Loucy (cell line): ENCODE measurements around the gene ELOVL6.

Source experiments
- H2AFZ ChIP-seq: fragments of 200-600 bp; sonication (generic); 2 replicates; pipeline ENCODE4 v1.6.0; 2016; ENCODE audit warnings: antibody characterized with exemption, mild to moderate bottlenecking, low read length, moderate library complexity
- H3F3A ChIP-seq: fragments of 200-600 bp; 2 replicates; pipeline ENCODE4 v1.6.0; 2016; ENCODE audit warnings: antibody characterized with exemption, low read depth, mild to moderate bottlenecking
- H3K27me3 ChIP-seq: fragments of 200-600 bp; sonication (generic); 2 replicates; pipeline ENCODE4 v1.6.1; 2014; ENCODE audit warnings: low read length, mild to moderate bottlenecking; ENCODE audit not compliant: insufficient read depth, poor library complexity, severe bottlenecking
- H3K36me3 ChIP-seq: fragments of 200-600 bp; sonication (generic); 2 replicates; pipeline ENCODE4 v1.6.1; 2016; ENCODE audit warnings: low read length; ENCODE audit not compliant: insufficient read depth
- H3K4me1 ChIP-seq: fragments of 200-600 bp; sonication (generic); 2 replicates; pipeline ENCODE4 v1.5.1; 2014; ENCODE audit warnings: low read length, mild to moderate bottlenecking; ENCODE audit not compliant: insufficient read depth, poor library complexity, severe bottlenecking
- H3K4me2 ChIP-seq: fragments of 200-600 bp; sonication (generic); 2 replicates; pipeline ENCODE4 v1.6.0; 2014; ENCODE audit warnings: antibody characterized with exemption, low read length, low read depth, mild to moderate bottlenecking; ENCODE audit not compliant: poor library complexity, severe bottlenecking
- H3K4me3 ChIP-seq: fragments of 200-600 bp; sonication (generic); 2 replicates; pipeline ENCODE4 v1.5.1; 2014; ENCODE audit warnings: low read length, mild to moderate bottlenecking, mixed read lengths; ENCODE audit not compliant: poor library complexity, severe bottlenecking
- H3K79me2 ChIP-seq: fragments of 200-600 bp; sonication (generic); 2 replicates; pipeline ENCODE4 v1.6.1; 2014; ENCODE audit warnings: low read length; ENCODE audit not compliant: insufficient read depth
- H3K9ac ChIP-seq: fragments of 200-600 bp; sonication (generic); 2 replicates; pipeline ENCODE4 v1.6.0; 2014; ENCODE audit warnings: mild to moderate bottlenecking, low read depth, low read length, moderate library complexity; ENCODE audit not compliant: poor library complexity, severe bottlenecking
- H3K9me2 ChIP-seq: fragments of 200-600 bp; sonication (generic); replicated peaks from 2 replicates; pipeline ENCODE4 v1.6.1; 2016; ENCODE audit warnings: low read depth, low read length, mixed read lengths
- H3K9me3 ChIP-seq: fragments of 200-600 bp; sonication (generic); 2 replicates; pipeline ENCODE4 v1.6.1; 2014; ENCODE audit warnings: mild to moderate bottlenecking, antibody characterized with exemption, low read length, low read depth; ENCODE audit not compliant: insufficient read depth
- H4K20me1 ChIP-seq: fragments of 200-600 bp; sonication (generic); 2 replicates; pipeline ENCODE4 v1.6.0; 2014; ENCODE audit warnings: antibody characterized with exemption, low read length, mild to moderate bottlenecking; ENCODE audit not compliant: insufficient read depth, poor library complexity, severe bottlenecking
- CTCF ChIP-seq: fragments of 200-600 bp; sonication (generic); conservative IDR thresholded peaks from 2 replicates; pipeline ENCODE4 v1.5.1; 2014; ENCODE audit warnings: mild to moderate bottlenecking, antibody characterized with exemption, low read length
- EZH2phosphoT487 ChIP-seq: fragments of 200-600 bp; IDR thresholded peaks from 2 replicates; pipeline ENCODE4 v1.6.1; 2018; ENCODE audit warnings: antibody characterized with exemption, mild to moderate bottlenecking, moderate library complexity, borderline replicate concordance

Gene ELOVL6

GRCh38 chr4:110190249-110190648 is 8.2 kb downstream of the ELOVL6 start:
- H3K9ac ChIP-seq, result no peak overlapping the region
- no peaks in the 10 kb centered on the region for H4K20me1 ChIP-seq
- H3K4me2 ChIP-seq, result no peak overlapping the region
- no peaks in the 10 kb centered on the region for H3F3A ChIP-seq
- TF ChIP-seq EZH2phosphoT487, result no peak
- TF ChIP-seq CTCF, result no peak
- peaks cover 25% of the 10 kb centered on the region for H3K4me1 ChIP-seq
- H3K79me2 ChIP-seq, result peaks cover 77% of the 10 kb centered on the region
- H3K36me3 ChIP-seq, result peaks cover 4% of the 10 kb centered on the region; the same call in 1 of the 2 replicates
- H3K4me3 ChIP-seq, result no peak overlapping the region
- H3K9me2 ChIP-seq, result no peaks in the 10 kb centered on the region
- no peak overlapping the region for H2AFZ ChIP-seq
- H3K27me3 ChIP-seq, result no peaks in the 10 kb centered on the region
- no peaks in the 10 kb centered on the region for H3K9me3 ChIP-seq

GRCh38 chr4:110188113-110188512 is 10.3 kb downstream of the ELOVL6 start:
- H3K9me2 ChIP-seq, result no peaks in the 10 kb centered on the region
- no peaks in the 10 kb centered on the region for H3K9me3 ChIP-seq
- no peaks in the 10 kb centered on the region for H3K27me3 ChIP-seq
- no peak overlapping the region for H3K4me2 ChIP-seq
- H3K79me2 ChIP-seq, result peaks cover 77% of the 10 kb centered on the region
- no peak overlapping the region for H2AFZ ChIP-seq
- H4K20me1 ChIP-seq, result no peaks in the 10 kb centered on the region
- peaks cover 4% of the 10 kb centered on the region; the same call in 1 of the 2 replicates for H3K36me3 ChIP-seq
- peak overlapping the region; percentile 8 for H3K9ac ChIP-seq
- H3F3A ChIP-seq, result no peaks in the 10 kb centered on the region
- no peak for TF ChIP-seq EZH2phosphoT487
- no peak for TF ChIP-seq CTCF
- no peak overlapping the region for H3K4me3 ChIP-seq
- peaks cover 19% of the 10 kb centered on the region for H3K4me1 ChIP-seq

GRCh38 chr4:110184791-110185155 is 13.6 kb downstream of the ELOVL6 start:
- no peaks in the 10 kb centered on the region for H3K9me2 ChIP-seq
- no peak overlapping the region for H3K4me3 ChIP-seq
- TF ChIP-seq EZH2phosphoT487 (no peak), CTCF (no peak)
- H3K4me1 ChIP-seq, result peaks cover 10% of the 10 kb centered on the region
- H3K9ac ChIP-seq, result no peak overlapping the region
- H3K4me2 ChIP-seq, result no peak overlapping the region
- H3K79me2 ChIP-seq, result peaks cover 64% of the 10 kb centered on the region
- H3K27me3 ChIP-seq, result no peaks in the 10 kb centered on the region
- H2AFZ ChIP-seq, result no peak overlapping the region
- H3K9me3 ChIP-seq, result no peaks in the 10 kb centered on the region
- no peaks in the 10 kb centered on the region for H4K20me1 ChIP-seq
- H3F3A ChIP-seq, result no peaks in the 10 kb centered on the region
- peaks cover 8% of the 10 kb centered on the region; the same call in 1 of the 2 replicates for H3K36me3 ChIP-seq
